SK-N-SH (cell line): ENCODE results near the gene RBM10. TPM values are rescaled to one million over a fixed set of nuclear protein-coding genes. Genes with fewer than 3 reads are reported as not detected.

Source experiments
- CTCF ChIA-PET: fragments of 300-600, 350-600 bp; formaldehyde crosslinking; extraction: SDS; loops from one replicate; lab custom pipeline; 2021; lab: Yijun Ruan, JAX
- POLR2A ChIA-PET: fragments of 350-600 bp; sonication (Branson Sonifier 250); formaldehyde crosslinking; extraction: SDS; loops from one replicate; lab custom pipeline; 2020; ENCODE audit warnings: antibody characterized with exemption, inconsistent platforms; lab: Yijun Ruan, JAX
- DNase-seq: peaks from one replicate; pipeline ENCODE4 v3.0.0; 2012
- H2AFZ ChIP-seq: fragments of 200-600 bp; sonication (generic); 2 replicates; pipeline ENCODE4 v1.8.1; 2016; ENCODE audit warnings: antibody characterized with exemption, mild to moderate bottlenecking, low read depth
- H3F3A ChIP-seq: fragments of 200-600 bp; sonication (generic); replicated peaks from 2 replicates; pipeline ENCODE3; 2016; ENCODE audit warnings: antibody characterized with exemption, mild to moderate bottlenecking; ENCODE audit not compliant: insufficient read depth
- H3K27ac ChIP-seq, 2 experiments: fragments of 200-500 bp in 1 of 2; fragments of 200-600 bp in 1 of 2; sonication (Bioruptor generic) in 1 of 2; sonication (generic), shearing (Covaris generic) in 1 of 2; 2 replicates each; pipeline versions ENCODE4 v1.5.1 to v1.6.1; 2014 to 2016; ENCODE audit warnings: low read depth in 2 of 2, inconsistent platforms in 1 of 2, low read length in 1 of 2, mild to moderate bottlenecking in 1 of 2, mixed read lengths in 1 of 2
- H3K27me3 ChIP-seq: fragments of 200-600 bp; sonication (generic), shearing (Covaris generic); 2 replicates; pipeline ENCODE4 v1.6.1; 2016; ENCODE audit warnings: mixed run types; ENCODE audit not compliant: insufficient read depth
- H3K36me3 ChIP-seq, 2 experiments: fragments of 200-500 bp in 1 of 2; fragments of 200-600 bp in 1 of 2; sonication (Bioruptor generic) in 1 of 2; sonication (generic) in 1 of 2; replicated peaks in 1 of 2; 2 replicates each; pipeline versions ENCODE3 to v1.5.1; 2014 to 2016; ENCODE audit warnings: low read length in 1 of 2, mild to moderate bottlenecking in 1 of 2; ENCODE audit not compliant: insufficient read depth in 2 of 2, control insufficient read depth in 1 of 2
- H3K4me1 ChIP-seq, 2 experiments: fragments of 200-500 bp in 1 of 2; fragments of 200-600 bp in 1 of 2; sonication (Bioruptor generic) in 1 of 2; sonication (generic), shearing (Covaris generic) in 1 of 2; 2 replicates each; pipeline versions ENCODE4 v1.5.1 to v1.6.1; 2014 to 2016; ENCODE audit warnings: low read depth in 1 of 2, low read length in 1 of 2, mixed run types in 1 of 2; ENCODE audit not compliant: insufficient read depth in 2 of 2, control insufficient read depth in 1 of 2
- H3K4me2 ChIP-seq: fragments of 200-600 bp; sonication (generic), shearing (Covaris generic); 2 replicates; pipeline ENCODE4 v1.6.1; 2017; ENCODE audit warnings: mixed run types
- H3K4me3 ChIP-seq, 2 experiments: fragments of 200-500 bp in 1 of 2; fragments of 200-600 bp in 1 of 2; sonication (Bioruptor generic) in 1 of 2; sonication (generic), shearing (Covaris generic) in 1 of 2; 2 replicates each; pipeline versions ENCODE4 v1.5.1 to v1.8.1; 2014 to 2016; ENCODE audit warnings: low read depth in 2 of 2, inconsistent platforms in 1 of 2, low read length in 1 of 2, mild to moderate bottlenecking in 1 of 2, mixed read lengths in 1 of 2, moderate library complexity in 1 of 2
- H3K79me2 ChIP-seq: fragments of 200-600 bp; sonication (generic); 2 replicates; pipeline ENCODE4 v1.8.1; 2017; ENCODE audit warnings: mild to moderate bottlenecking; ENCODE audit not compliant: insufficient read depth
- H3K9ac ChIP-seq: fragments of 200-600 bp; sonication (generic); 2 replicates; pipeline ENCODE4 v1.6.1; 2017; ENCODE audit warnings: mixed run types
- H3K9me2 ChIP-seq: fragments of 200-600 bp; sonication (generic); 2 replicates; pipeline ENCODE4 v1.6.1; 2017; ENCODE audit warnings: mixed run types
- H3K9me3 ChIP-seq: fragments of 200-600 bp; sonication (generic); 2 replicates; pipeline ENCODE4 v1.6.1; 2017; ENCODE audit warnings: mixed run types, mild to moderate bottlenecking, moderate library complexity
- H4K20me1 ChIP-seq: fragments of 200-600 bp; sonication (generic); 2 replicates; pipeline ENCODE4 v1.6.1; 2017; ENCODE audit warnings: mild to moderate bottlenecking, mixed run types; ENCODE audit not compliant: insufficient read depth
- ELF1 ChIP-seq: IDR thresholded peaks from 2 replicates; pipeline ENCODE4 v1.4.0; 2012
- EZH2phosphoT487 ChIP-seq: fragments of 200-600 bp; sonication (generic); IDR thresholded peaks from 2 replicates; pipeline ENCODE4 v1.6.1; 2017; ENCODE audit warnings: low read depth, mixed run types, mild to moderate bottlenecking, antibody characterized with exemption, moderate library complexity, borderline replicate concordance
- FOSL2 ChIP-seq: IDR thresholded peaks from 2 replicates; pipeline ENCODE4 v1.4.0; 2012; ENCODE audit warnings: low read depth, mild to moderate bottlenecking, moderate library complexity, borderline replicate concordance
- GABPA ChIP-seq: IDR thresholded peaks from 2 replicates; pipeline ENCODE4 v1.4.0; 2012; ENCODE audit warnings: low read depth, mild to moderate bottlenecking
- JUND ChIP-seq: IDR thresholded peaks from 2 replicates; pipeline ENCODE4 v1.4.0; 2012
- NFIC ChIP-seq: IDR thresholded peaks from 2 replicates; pipeline ENCODE4 v1.4.0; 2012; ENCODE audit warnings: borderline replicate concordance
- RAD21 ChIP-seq: IDR thresholded peaks from 2 replicates; pipeline ENCODE4 v1.6.1; 2012; ENCODE audit warnings: mild to moderate bottlenecking, low read length
- RCOR1 ChIP-seq: fragments of 150-350 bp; IDR thresholded peaks from 2 replicates; pipeline ENCODE4 v1.6.1; 2017; ENCODE audit warnings: antibody characterized with exemption, low read length
- RXRA ChIP-seq: IDR thresholded peaks from 2 replicates; pipeline ENCODE4 v1.4.0; 2012; ENCODE audit warnings: low read depth, mild to moderate bottlenecking, borderline replicate concordance
- TCF12 ChIP-seq: IDR thresholded peaks from 2 replicates; pipeline ENCODE4 v1.4.0; 2012
- TEAD4 ChIP-seq: IDR thresholded peaks from 2 replicates; pipeline ENCODE4 v1.4.0; 2012; ENCODE audit warnings: mild to moderate bottlenecking, borderline replicate concordance; ENCODE audit not compliant: insufficient read depth
- YY1 ChIP-seq: IDR thresholded peaks from 2 replicates; pipeline ENCODE4 v1.4.0; 2012; ENCODE audit warnings: low read depth, mild to moderate bottlenecking
- WGBS: methylation state at CpG from one replicate; pipeline ENCODE4 v1.1.6; 2017; ENCODE audit warnings: low lambda C conversion rate; 5-methylcytosine and 5-hydroxymethylcytosine counted together
- polyA plus RNA-seq, 3 experiments: library from polyadenylated mRNA; depleted of rRNA; stranded (reverse); fragments of >200 nt; gene quantifications; 2 replicates each; pipeline ENCODE4 v1.2.3, GENCODE V29; 2012
- TF ChIP-seq, protein P1 (sequence below): fragments of 150-350 bp; IDR thresholded peaks from 2 replicates; pipeline ENCODE4 v1.6.1; 2017; ENCODE audit warnings: antibody characterized with exemption, low read length, low read depth, borderline replicate concordance
- TF ChIP-seq, protein P2 (sequence below): IDR thresholded peaks from 2 replicates; pipeline ENCODE4 v1.6.1; 2012; ENCODE audit warnings: mild to moderate bottlenecking, low read depth, low read length, moderate library complexity
- TF ChIP-seq, protein P3 (sequence below): fragments of 200-600 bp; sonication (generic); IDR thresholded peaks from 2 replicates; pipeline ENCODE4 v1.6.1; 2017; ENCODE audit warnings: antibody characterized with exemption, mild to moderate bottlenecking, moderate library complexity
- TF ChIP-seq, protein P4 (sequence below): IDR thresholded peaks from 2 replicates; pipeline ENCODE4 v1.4.0; 2012; ENCODE audit warnings: low read depth

The RBM10 gene
- polyA plus RNA-seq, 1 of the 3 experiments (the other 2 are of a cell fraction) = 34.4 TPM

DNA sequence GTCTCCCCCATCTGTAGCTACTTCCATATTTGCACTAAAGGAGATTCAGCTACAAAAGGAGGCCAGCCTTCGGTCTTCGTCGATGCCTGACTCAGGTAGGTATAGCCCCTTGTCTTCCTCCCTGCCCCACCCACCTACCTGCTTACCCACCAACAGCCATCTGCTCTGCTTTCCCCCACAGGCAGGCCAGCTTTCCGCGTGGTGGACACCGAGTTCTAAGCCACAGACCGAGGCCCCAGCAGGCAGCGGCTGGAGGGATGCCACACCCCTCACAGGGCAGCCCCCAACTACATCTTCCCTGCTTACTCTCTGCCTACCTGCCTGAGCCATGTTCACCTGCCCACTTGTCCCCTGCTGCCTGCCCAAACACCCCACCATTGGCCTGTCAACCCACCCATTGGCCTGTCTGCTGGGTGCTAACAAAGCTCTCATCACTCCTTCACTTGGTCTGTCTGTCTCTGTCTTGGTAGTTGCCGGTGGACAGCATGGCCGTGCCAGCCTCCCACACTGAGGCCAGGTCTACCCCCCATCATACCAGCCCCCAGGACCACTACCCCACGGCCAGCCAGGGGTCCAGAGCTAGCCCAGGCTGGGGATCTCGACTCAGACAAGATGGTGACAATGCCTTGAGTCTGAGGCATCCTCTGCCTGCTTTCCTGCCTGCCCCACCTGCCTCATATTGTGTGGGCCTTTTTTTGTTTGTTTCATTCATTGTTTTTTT, 83.7 kb downstream of the RBM10 start:
- H3K27ac ChIP-seq = no peak overlapping the region
- H4K20me1 ChIP-seq = peaks cover 5% of the 10 kb centered on the region; the same call in 1 of the 2 replicates
- H3K4me1 ChIP-seq = peaks cover 0 to 7% of the 10 kb centered on the region in 2 experiments; a peak in 1 of 4 replicates
- H3K4me3 ChIP-seq = no peak overlapping the region
- peaks cover 5% of the 10 kb centered on the region for H3K79me2 ChIP-seq
- H3K4me2 ChIP-seq = no peak overlapping the region
- no peaks in the 10 kb centered on the region for H3K9me3 ChIP-seq
- peaks cover 12% of the 10 kb centered on the region for H3F3A ChIP-seq
- TF ChIP-seq EZH2phosphoT487 (no peak), YY1 (no peak), RXRA (no peak), JUND (no peak), GABPA (no peak), ELF1 (no peak), RCOR1 (no peak), FOSL2 (no peak), NFIC (no peak), TEAD4 (no peak), TCF12 (no peak), RAD21 (no peak)
- TF ChIP-seq, protein P1, sequence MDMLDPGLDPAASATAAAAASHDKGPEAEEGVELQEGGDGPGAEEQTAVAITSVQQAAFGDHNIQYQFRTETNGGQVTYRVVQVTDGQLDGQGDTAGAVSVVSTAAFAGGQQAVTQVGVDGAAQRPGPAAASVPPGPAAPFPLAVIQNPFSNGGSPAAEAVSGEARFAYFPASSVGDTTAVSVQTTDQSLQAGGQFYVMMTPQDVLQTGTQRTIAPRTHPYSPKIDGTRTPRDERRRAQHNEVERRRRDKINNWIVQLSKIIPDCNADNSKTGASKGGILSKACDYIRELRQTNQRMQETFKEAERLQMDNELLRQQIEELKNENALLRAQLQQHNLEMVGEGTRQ = no peak
- TF ChIP-seq, protein P2, sequence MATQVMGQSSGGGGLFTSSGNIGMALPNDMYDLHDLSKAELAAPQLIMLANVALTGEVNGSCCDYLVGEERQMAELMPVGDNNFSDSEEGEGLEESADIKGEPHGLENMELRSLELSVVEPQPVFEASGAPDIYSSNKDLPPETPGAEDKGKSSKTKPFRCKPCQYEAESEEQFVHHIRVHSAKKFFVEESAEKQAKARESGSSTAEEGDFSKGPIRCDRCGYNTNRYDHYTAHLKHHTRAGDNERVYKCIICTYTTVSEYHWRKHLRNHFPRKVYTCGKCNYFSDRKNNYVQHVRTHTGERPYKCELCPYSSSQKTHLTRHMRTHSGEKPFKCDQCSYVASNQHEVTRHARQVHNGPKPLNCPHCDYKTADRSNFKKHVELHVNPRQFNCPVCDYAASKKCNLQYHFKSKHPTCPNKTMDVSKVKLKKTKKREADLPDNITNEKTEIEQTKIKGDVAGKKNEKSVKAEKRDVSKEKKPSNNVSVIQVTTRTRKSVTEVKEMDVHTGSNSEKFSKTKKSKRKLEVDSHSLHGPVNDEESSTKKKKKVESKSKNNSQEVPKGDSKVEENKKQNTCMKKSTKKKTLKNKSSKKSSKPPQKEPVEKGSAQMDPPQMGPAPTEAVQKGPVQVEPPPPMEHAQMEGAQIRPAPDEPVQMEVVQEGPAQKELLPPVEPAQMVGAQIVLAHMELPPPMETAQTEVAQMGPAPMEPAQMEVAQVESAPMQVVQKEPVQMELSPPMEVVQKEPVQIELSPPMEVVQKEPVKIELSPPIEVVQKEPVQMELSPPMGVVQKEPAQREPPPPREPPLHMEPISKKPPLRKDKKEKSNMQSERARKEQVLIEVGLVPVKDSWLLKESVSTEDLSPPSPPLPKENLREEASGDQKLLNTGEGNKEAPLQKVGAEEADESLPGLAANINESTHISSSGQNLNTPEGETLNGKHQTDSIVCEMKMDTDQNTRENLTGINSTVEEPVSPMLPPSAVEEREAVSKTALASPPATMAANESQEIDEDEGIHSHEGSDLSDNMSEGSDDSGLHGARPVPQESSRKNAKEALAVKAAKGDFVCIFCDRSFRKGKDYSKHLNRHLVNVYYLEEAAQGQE = no peak
- TF ChIP-seq, protein P3, sequence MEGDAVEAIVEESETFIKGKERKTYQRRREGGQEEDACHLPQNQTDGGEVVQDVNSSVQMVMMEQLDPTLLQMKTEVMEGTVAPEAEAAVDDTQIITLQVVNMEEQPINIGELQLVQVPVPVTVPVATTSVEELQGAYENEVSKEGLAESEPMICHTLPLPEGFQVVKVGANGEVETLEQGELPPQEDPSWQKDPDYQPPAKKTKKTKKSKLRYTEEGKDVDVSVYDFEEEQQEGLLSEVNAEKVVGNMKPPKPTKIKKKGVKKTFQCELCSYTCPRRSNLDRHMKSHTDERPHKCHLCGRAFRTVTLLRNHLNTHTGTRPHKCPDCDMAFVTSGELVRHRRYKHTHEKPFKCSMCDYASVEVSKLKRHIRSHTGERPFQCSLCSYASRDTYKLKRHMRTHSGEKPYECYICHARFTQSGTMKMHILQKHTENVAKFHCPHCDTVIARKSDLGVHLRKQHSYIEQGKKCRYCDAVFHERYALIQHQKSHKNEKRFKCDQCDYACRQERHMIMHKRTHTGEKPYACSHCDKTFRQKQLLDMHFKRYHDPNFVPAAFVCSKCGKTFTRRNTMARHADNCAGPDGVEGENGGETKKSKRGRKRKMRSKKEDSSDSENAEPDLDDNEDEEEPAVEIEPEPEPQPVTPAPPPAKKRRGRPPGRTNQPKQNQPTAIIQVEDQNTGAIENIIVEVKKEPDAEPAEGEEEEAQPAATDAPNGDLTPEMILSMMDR = no peak
- TF ChIP-seq, protein P4, sequence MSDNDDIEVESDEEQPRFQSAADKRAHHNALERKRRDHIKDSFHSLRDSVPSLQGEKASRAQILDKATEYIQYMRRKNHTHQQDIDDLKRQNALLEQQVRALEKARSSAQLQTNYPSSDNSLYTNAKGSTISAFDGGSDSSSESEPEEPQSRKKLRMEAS = no peak
- TF ChIP-seq, all 33 proteins: peak for 0
- 90% methylated on average over 11 of the region's 12 CpGs for WGBS
- no peaks in the 10 kb centered on the region for H3K9me2 ChIP-seq
- no peak overlapping the region for H3K9ac ChIP-seq
- H2AFZ ChIP-seq = no peak overlapping the region
- peaks cover 19 to 59% of the 10 kb centered on the region in 2 experiments for H3K36me3 ChIP-seq
- no peaks in the 10 kb centered on the region for H3K27me3 ChIP-seq
- ChIA-PET CTCF (no interaction called here), POLR2A (no interaction called here)
- DNase-seq = no peak
